SK-N-SH (cell line): ENCODE data around the gene GNAZ. TPM values are rescaled to one million over a fixed set of nuclear protein-coding genes. Genes with fewer than 3 reads are reported as not detected.

Source experiments
- CTCF ChIA-PET: fragments of 300-600, 350-600 bp; formaldehyde crosslinking; extraction: SDS; loops from one replicate; lab custom pipeline; 2021; lab: Yijun Ruan, JAX
- POLR2A ChIA-PET: fragments of 350-600 bp; sonication (Branson Sonifier 250); formaldehyde crosslinking; extraction: SDS; loops from one replicate; lab custom pipeline; 2020; ENCODE audit warnings: antibody characterized with exemption, inconsistent platforms; lab: Yijun Ruan, JAX
- DNase-seq: peaks from one replicate; pipeline ENCODE4 v3.0.0; 2012
- H2AFZ ChIP-seq: fragments of 200-600 bp; sonication (generic); 2 replicates; pipeline ENCODE4 v1.8.1; 2016; ENCODE audit warnings: antibody characterized with exemption, mild to moderate bottlenecking, low read depth
- H3F3A ChIP-seq: fragments of 200-600 bp; sonication (generic); replicated peaks from 2 replicates; pipeline ENCODE3; 2016; ENCODE audit warnings: antibody characterized with exemption, mild to moderate bottlenecking; ENCODE audit not compliant: insufficient read depth
- H3K27ac ChIP-seq, 2 experiments: fragments of 200-500 bp in 1 of 2; fragments of 200-600 bp in 1 of 2; sonication (Bioruptor generic) in 1 of 2; sonication (generic), shearing (Covaris generic) in 1 of 2; 2 replicates each; pipeline versions ENCODE4 v1.5.1 to v1.6.1; 2014 to 2016; ENCODE audit warnings: low read depth in 2 of 2, inconsistent platforms in 1 of 2, low read length in 1 of 2, mild to moderate bottlenecking in 1 of 2, mixed read lengths in 1 of 2
- H3K27me3 ChIP-seq: fragments of 200-600 bp; sonication (generic), shearing (Covaris generic); 2 replicates; pipeline ENCODE4 v1.6.1; 2016; ENCODE audit warnings: mixed run types; ENCODE audit not compliant: insufficient read depth
- H3K36me3 ChIP-seq, 2 experiments: fragments of 200-500 bp in 1 of 2; fragments of 200-600 bp in 1 of 2; sonication (Bioruptor generic) in 1 of 2; sonication (generic) in 1 of 2; replicated peaks in 1 of 2; 2 replicates each; pipeline versions ENCODE3 to v1.5.1; 2014 to 2016; ENCODE audit warnings: low read length in 1 of 2, mild to moderate bottlenecking in 1 of 2; ENCODE audit not compliant: insufficient read depth in 2 of 2, control insufficient read depth in 1 of 2
- H3K4me1 ChIP-seq, 2 experiments: fragments of 200-500 bp in 1 of 2; fragments of 200-600 bp in 1 of 2; sonication (Bioruptor generic) in 1 of 2; sonication (generic), shearing (Covaris generic) in 1 of 2; 2 replicates each; pipeline versions ENCODE4 v1.5.1 to v1.6.1; 2014 to 2016; ENCODE audit warnings: low read depth in 1 of 2, low read length in 1 of 2, mixed run types in 1 of 2; ENCODE audit not compliant: insufficient read depth in 2 of 2, control insufficient read depth in 1 of 2
- H3K4me2 ChIP-seq: fragments of 200-600 bp; sonication (generic), shearing (Covaris generic); 2 replicates; pipeline ENCODE4 v1.6.1; 2017; ENCODE audit warnings: mixed run types
- H3K4me3 ChIP-seq, 2 experiments: fragments of 200-500 bp in 1 of 2; fragments of 200-600 bp in 1 of 2; sonication (Bioruptor generic) in 1 of 2; sonication (generic), shearing (Covaris generic) in 1 of 2; 2 replicates each; pipeline versions ENCODE4 v1.5.1 to v1.8.1; 2014 to 2016; ENCODE audit warnings: low read depth in 2 of 2, inconsistent platforms in 1 of 2, low read length in 1 of 2, mild to moderate bottlenecking in 1 of 2, mixed read lengths in 1 of 2, moderate library complexity in 1 of 2
- H3K79me2 ChIP-seq: fragments of 200-600 bp; sonication (generic); 2 replicates; pipeline ENCODE4 v1.8.1; 2017; ENCODE audit warnings: mild to moderate bottlenecking; ENCODE audit not compliant: insufficient read depth
- H3K9ac ChIP-seq: fragments of 200-600 bp; sonication (generic); 2 replicates; pipeline ENCODE4 v1.6.1; 2017; ENCODE audit warnings: mixed run types
- H3K9me2 ChIP-seq: fragments of 200-600 bp; sonication (generic); 2 replicates; pipeline ENCODE4 v1.6.1; 2017; ENCODE audit warnings: mixed run types
- H3K9me3 ChIP-seq: fragments of 200-600 bp; sonication (generic); 2 replicates; pipeline ENCODE4 v1.6.1; 2017; ENCODE audit warnings: mixed run types, mild to moderate bottlenecking, moderate library complexity
- H4K20me1 ChIP-seq: fragments of 200-600 bp; sonication (generic); 2 replicates; pipeline ENCODE4 v1.6.1; 2017; ENCODE audit warnings: mild to moderate bottlenecking, mixed run types; ENCODE audit not compliant: insufficient read depth
- CTCF ChIP-seq: fragments of 200-600 bp; sonication (generic); IDR thresholded peaks from 2 replicates; pipeline ENCODE4 v1.6.1; 2017; ENCODE audit warnings: antibody characterized with exemption, mild to moderate bottlenecking, moderate library complexity
- ELF1 ChIP-seq: IDR thresholded peaks from 2 replicates; pipeline ENCODE4 v1.4.0; 2012
- FOSL2 ChIP-seq: IDR thresholded peaks from 2 replicates; pipeline ENCODE4 v1.4.0; 2012; ENCODE audit warnings: low read depth, mild to moderate bottlenecking, moderate library complexity, borderline replicate concordance
- GABPA ChIP-seq: IDR thresholded peaks from 2 replicates; pipeline ENCODE4 v1.4.0; 2012; ENCODE audit warnings: low read depth, mild to moderate bottlenecking
- IRF3 ChIP-seq: fragments of 150-350 bp; IDR thresholded peaks from 2 replicates; pipeline ENCODE4 v1.6.1; 2016; ENCODE audit warnings: mild to moderate bottlenecking, low read depth, low read length
- JUND ChIP-seq: IDR thresholded peaks from 2 replicates; pipeline ENCODE4 v1.4.0; 2012
- MAX ChIP-seq: IDR thresholded peaks from 2 replicates; pipeline ENCODE4 v1.4.0; 2012; ENCODE audit warnings: low read depth
- MEF2A ChIP-seq: IDR thresholded peaks from 2 replicates; pipeline ENCODE4 v1.4.0; 2012; ENCODE audit warnings: low read depth, borderline replicate concordance
- NFIC ChIP-seq: IDR thresholded peaks from 2 replicates; pipeline ENCODE4 v1.4.0; 2012; ENCODE audit warnings: borderline replicate concordance
- NRF1 ChIP-seq: IDR thresholded peaks from 2 replicates; pipeline ENCODE4 v1.6.1; 2012; ENCODE audit warnings: low read depth, mild to moderate bottlenecking, low read length
- REST ChIP-seq: IDR thresholded peaks from 2 replicates; pipeline ENCODE4 v1.6.1; 2012; ENCODE audit warnings: mild to moderate bottlenecking, low read depth, low read length, moderate library complexity
- RFX5 ChIP-seq: IDR thresholded peaks from 2 replicates; pipeline ENCODE4 v1.6.1; 2012; ENCODE audit warnings: mild to moderate bottlenecking, improper control_type of control experiment, low read length
- SMC3 ChIP-seq: IDR thresholded peaks from 2 replicates; pipeline ENCODE4 v1.6.1; 2012; ENCODE audit warnings: low read depth, low read length, improper control_type of control experiment
- TCF12 ChIP-seq: IDR thresholded peaks from 2 replicates; pipeline ENCODE4 v1.4.0; 2012
- TEAD4 ChIP-seq: IDR thresholded peaks from 2 replicates; pipeline ENCODE4 v1.4.0; 2012; ENCODE audit warnings: mild to moderate bottlenecking, borderline replicate concordance; ENCODE audit not compliant: insufficient read depth
- USF2 ChIP-seq: fragments of 150-350 bp; IDR thresholded peaks from 2 replicates; pipeline ENCODE4 v1.6.1; 2017; ENCODE audit warnings: antibody characterized with exemption, low read length, low read depth, borderline replicate concordance
- YY1 ChIP-seq: IDR thresholded peaks from 2 replicates; pipeline ENCODE4 v1.4.0; 2012; ENCODE audit warnings: low read depth, mild to moderate bottlenecking
- ZBTB33 ChIP-seq: IDR thresholded peaks from 2 replicates; pipeline ENCODE4 v1.4.0; 2012; ENCODE audit warnings: low read depth, borderline replicate concordance
- WGBS: methylation state at CpG from one replicate; pipeline ENCODE4 v1.1.6; 2017; ENCODE audit warnings: low lambda C conversion rate; 5-methylcytosine and 5-hydroxymethylcytosine counted together
- polyA plus RNA-seq, 3 experiments: library from polyadenylated mRNA; depleted of rRNA; stranded (reverse); fragments of >200 nt; gene quantifications; 2 replicates each; pipeline ENCODE4 v1.2.3, GENCODE V29; 2012

The GNAZ gene
- polyA plus RNA-seq, 1 of the 3 experiments (the other 2 are of a cell fraction), result 6.5 TPM

- WGBS, result 100% methylated on average over 7 of the region's 13 CpGs
- Histone ChIP-seq H3K4me1 (peaks cover 0 to 7% of the 10 kb centered on the region in 2 experiments; a peak in 1 of 4 replicates), H3K9me2 (no peaks in the 10 kb centered on the region), H3K27ac (no peak overlapping the region), H2AFZ (no peak overlapping the region), H3K4me2 (no peak overlapping the region), H3K9ac (no peak overlapping the region), H3K27me3 (no peaks in the 10 kb centered on the region), H3K36me3 (no peaks in the 10 kb centered on the region), H3K79me2 (no peaks in the 10 kb centered on the region), H4K20me1 (no peaks in the 10 kb centered on the region), H3F3A (no peaks in the 10 kb centered on the region), H3K9me3 (no peaks in the 10 kb centered on the region), H3K4me3 (no peak overlapping the region)
- TF ChIP-seq YY1 (no peak), NRF1 (no peak)
- ChIA-PET POLR2A (no interaction called here), CTCF (interaction anchor here (0.9 to 2.6 kb wide), 3 partner anchors 13 to 203 kb away, joined by 3 to 11 read pairs (median 3); no protein-coding TSS in a partner anchor)
- no peak for DNase-seq
Observed at GRCh38 chr22:23161574-23161973, 91.3 kb downstream of the GNAZ start.

- Histone ChIP-seq H3K79me2 (no peaks in the 10 kb centered on the region), H3K9me2 (no peaks in the 10 kb centered on the region), H3K36me3 (no peaks in the 10 kb centered on the region), H2AFZ (no peak overlapping the region), H3K9ac (no peak overlapping the region), H3K4me2 (no peak overlapping the region), H3K27me3 (no peaks in the 10 kb centered on the region), H3F3A (no peaks in the 10 kb centered on the region), H3K4me1 (peaks cover 0 to 12% of the 10 kb centered on the region in 2 experiments; a peak in 1 of 4 replicates), H3K9me3 (no peaks in the 10 kb centered on the region), H3K27ac (no peak overlapping the region), H3K4me3 (no peak overlapping the region), H4K20me1 (no peaks in the 10 kb centered on the region)
- DNase-seq, result no peak
- WGBS, result 97% methylated on average over 8 of the region's 8 CpGs
- ChIA-PET CTCF (interaction anchor here (0.8 to 2.6 kb wide), 5 partner anchors 11 to 204 kb away, joined by 3 to 12 read pairs (median 4); no protein-coding TSS in a partner anchor), POLR2A (no interaction called here)
- TF ChIP-seq YY1 (no peak), MEF2A (no peak), JUND (no peak), CTCF (no peak), NFIC (no peak), SMC3 (no peak), RFX5 (no peak), ELF1 (no peak), IRF3 (no peak), TEAD4 (no peak), REST (no peak), USF2 (no peak), NRF1 (no peak), ZBTB33 (no peak), TCF12 (no peak), MAX (no peak), GABPA (no peak), FOSL2 (no peak)
Observed at GRCh38 chr22:23163665-23164064, 93.3 kb downstream of the GNAZ start.
